GM23338 (cell line): Measurements from ENCODE around the gene INSL3. TPM values are rescaled to one million over a fixed set of nuclear protein-coding genes. Genes with fewer than 3 reads are reported as not detected.

Experiments
- ATAC-seq: fragments of 200-7000 bp; cut with Tn5 transposase; 3 replicates; pipeline ENCODE4 v1.9.1; 2020
- DNase-seq: peaks from one replicate; pipeline ENCODE4 v3.0.0-alpha.2; 2015; ENCODE audit warnings: low spot score
- H2AFZ ChIP-seq: fragments of 200-600 bp; sonication (generic); 2 replicates; pipeline ENCODE4 v1.8.0; 2016; ENCODE audit warnings: antibody characterized with exemption, mild to moderate bottlenecking, moderate library complexity
- H3F3A ChIP-seq: fragments of 200-600 bp; sonication (generic); replicated peaks from 2 replicates; pipeline ENCODE4 v1.8.0; 2017; ENCODE audit warnings: antibody characterized with exemption, mixed run types, low read depth
- H3K27ac ChIP-seq: fragments of 200-600 bp; sonication (generic); 2 replicates; pipeline ENCODE4 v1.6.1; 2016; ENCODE audit warnings: low read depth
- H3K27me3 ChIP-seq: fragments of 200-600 bp; sonication (generic); 2 replicates; pipeline ENCODE4 v1.8.0; 2016; ENCODE audit warnings: mild to moderate bottlenecking, mixed run types, moderate library complexity; ENCODE audit not compliant: insufficient read depth
- H3K36me3 ChIP-seq: fragments of 200-600 bp; sonication (generic); 2 replicates; pipeline ENCODE4 v1.8.0; 2016; ENCODE audit warnings: mild to moderate bottlenecking; ENCODE audit not compliant: insufficient read depth
- H3K4me1 ChIP-seq: fragments of 200-600 bp; sonication (generic); 2 replicates; pipeline ENCODE4 v1.8.0; 2016; ENCODE audit warnings: mild to moderate bottlenecking, moderate library complexity; ENCODE audit not compliant: insufficient read depth
- H3K4me2 ChIP-seq: fragments of 200-600 bp; sonication (generic); 2 replicates; pipeline ENCODE4 v1.7.1; 2017; ENCODE audit warnings: mixed run types
- H3K4me3 ChIP-seq: fragments of 200-600 bp; sonication (generic); 2 replicates; pipeline ENCODE4 v1.6.1; 2016; ENCODE audit warnings: mixed run types
- H3K79me2 ChIP-seq: fragments of 200-600 bp; sonication (generic); replicated peaks from 2 replicates; pipeline ENCODE4 v1.8.0; 2017; ENCODE audit warnings: mild to moderate bottlenecking; ENCODE audit not compliant: insufficient read depth
- H3K9me2 ChIP-seq: fragments of 200-600 bp; sonication (generic); 2 replicates; pipeline ENCODE4 v1.8.0; 2017; ENCODE audit not compliant: insufficient read depth
- H4K20me1 ChIP-seq: fragments of 200-600 bp; sonication (generic); replicated peaks from 2 replicates; pipeline ENCODE4 v1.8.0; 2017; ENCODE audit warnings: mild to moderate bottlenecking; ENCODE audit not compliant: insufficient read depth
- H3K27ac Mint-ChIP-seq: 2 replicates; pipeline ENCODE4 v1.8.0; 2020; ENCODE audit warnings: inconsistent platforms, mild to moderate bottlenecking, moderate library complexity, mixed read lengths
- H3K27me3 Mint-ChIP-seq: 3 replicates; pipeline ENCODE4 v1.8.0; 2022; ENCODE audit warnings: low read depth, mild to moderate bottlenecking, moderate library complexity, mixed read lengths, inconsistent platforms; ENCODE audit not compliant: insufficient read depth, poor library complexity
- H3K36me3 Mint-ChIP-seq: 3 replicates; pipeline ENCODE4 v1.8.0; 2021; ENCODE audit warnings: low read depth, mild to moderate bottlenecking, inconsistent platforms, moderate library complexity, mixed read lengths
- H3K4me1 Mint-ChIP-seq: 3 replicates; pipeline ENCODE4 v1.8.0; 2020; ENCODE audit warnings: mild to moderate bottlenecking, inconsistent platforms, mixed read lengths
- H3K4me3 Mint-ChIP-seq: 3 replicates; pipeline ENCODE4 v1.8.0; 2021; ENCODE audit warnings: moderate library complexity, mild to moderate bottlenecking, inconsistent platforms, mixed read lengths
- H3K9me3 Mint-ChIP-seq: 3 replicates; pipeline ENCODE4 v1.8.0; 2020; ENCODE audit warnings: moderate library complexity, mild to moderate bottlenecking, inconsistent platforms, mixed read lengths
- CREB1 ChIP-seq: fragments of 250-450 bp; sonication (Bioruptor Pico); IDR thresholded peaks from 2 replicates; pipeline ENCODE4 v1.5.0; 2020; ENCODE audit warnings: low read depth, mild to moderate bottlenecking, moderate library complexity
- CTCF ChIP-seq, 2 experiments: fragments of 200-600 bp in 1 of 2; sonication (generic) in 1 of 2; conservative IDR thresholded peaks; 2 replicates each; pipeline versions ENCODE4 v1.5.1 to v1.6.1; 2016 to 2017; ENCODE audit warnings: antibody characterized with exemption in 2 of 2, low read depth in 2 of 2, mild to moderate bottlenecking in 2 of 2, moderate library complexity in 1 of 2
- ETS1 ChIP-seq: IDR thresholded peaks from 2 replicates; pipeline ENCODE4 v1.6.1; 2016; ENCODE audit warnings: antibody characterized with exemption
- EZH2 ChIP-seq: fragments of 200-600 bp; sonication (generic); IDR thresholded peaks from one replicate; pipeline ENCODE4 v1.8.0; 2017; ENCODE audit warnings: antibody characterized with exemption, mild to moderate bottlenecking, low read depth; ENCODE audit not compliant: unreplicated experiment
- JUNB ChIP-seq: IDR thresholded peaks from one replicate; pipeline ENCODE4 v1.6.1; 2016; ENCODE audit warnings: antibody characterized with exemption; ENCODE audit not compliant: unreplicated experiment
- NANOG ChIP-seq: IDR thresholded peaks from 2 replicates; pipeline ENCODE4 v1.6.1; 2016; ENCODE audit warnings: antibody characterized with exemption, borderline replicate concordance
- STAT1 ChIP-seq: IDR thresholded peaks from one replicate; pipeline ENCODE4 v1.6.1; 2016; ENCODE audit warnings: antibody characterized with exemption; ENCODE audit not compliant: unreplicated experiment
- ZNF331 ChIP-seq: fragments of 250-450 bp; sonication (Bioruptor Pico); IDR thresholded peaks from 2 replicates; pipeline ENCODE4 v1.5.0; 2020; ENCODE audit warnings: low read depth, mild to moderate bottlenecking, moderate library complexity
- ZNF462 ChIP-seq: fragments of 250-450 bp; sonication (Bioruptor Pico); IDR thresholded peaks from 2 replicates; pipeline ENCODE4 v1.5.0; 2020; ENCODE audit warnings: mild to moderate bottlenecking, moderate library complexity
- polyA plus RNA-seq: library from polyadenylated mRNA; unstranded; fragments of >200 nt; fragmentation: Nextera tagmentation; extraction: Ambion mirVana; gene quantifications from 2 replicates; pipeline ENCODE4 v1.2.1, GENCODE V29; 2016
- total RNA-seq: library from RNA; depleted of rRNA; stranded (reverse); fragments of >200 nt; shearing (Covaris generic); gene quantifications from 2 replicates; pipeline ENCODE4 v1.2.3, GENCODE V29; 2014

The INSL3 gene
- total and polyA plus RNA-seq, 2 experiments from 2014 or later = 0.76 TPM; not detected in 1

- peaks cover 6% of the 10 kb centered on the region; the same call in 2 of the 3 replicates for H3K36me3 Mint-ChIP-seq
- Histone ChIP-seq H3K79me2 (no peaks in the 10 kb centered on the region), H4K20me1 (no peaks in the 10 kb centered on the region; the same call in 1 of the 2 replicates), H3F3A (no peaks in the 10 kb centered on the region), H3K36me3 (no peaks in the 10 kb centered on the region), H3K4me1 (no peaks in the 10 kb centered on the region), H3K4me2 (no peak overlapping the region), H3K9me2 (no peaks in the 10 kb centered on the region), H2AFZ (no peak overlapping the region), H3K27ac (no peak overlapping the region), H3K4me3 (no peak overlapping the region), H3K27me3 (no peaks in the 10 kb centered on the region)
- no peak for ATAC-seq
- H3K9me3 Mint-ChIP-seq = no peaks in the 10 kb centered on the region
- H3K27me3 Mint-ChIP-seq = peaks cover 9% of the 10 kb centered on the region
- H3K27ac Mint-ChIP-seq = no peak overlapping the region
- no peak overlapping the region for H3K4me3 Mint-ChIP-seq
- DNase-seq = peak; percentile 52
- H3K4me1 Mint-ChIP-seq = no peaks in the 10 kb centered on the region; the same call in 2 of the 3 replicates
- TF ChIP-seq ETS1 = no peak
- TF ChIP-seq ZNF462 (CRISPR knock-in tag) = no peak
- TF ChIP-seq NANOG = no peak
- no peak for TF ChIP-seq EZH2
- TF ChIP-seq ZNF331 (CRISPR knock-in tag) = no peak
Observed at GRCh38 chr19:17772172-17772571, 49.1 kb downstream of the INSL3 start.

- H3K9me2 ChIP-seq = no peaks in the 10 kb centered on the region
- no peak overlapping the region for H3K4me3 Mint-ChIP-seq
- H3K27ac ChIP-seq = no peak overlapping the region
- ATAC-seq = no peak
- H3K4me2 ChIP-seq = no peak overlapping the region
- H3K36me3 Mint-ChIP-seq = peaks cover 6% of the 10 kb centered on the region
- no peak overlapping the region for H2AFZ ChIP-seq
- H3K4me3 ChIP-seq = no peak overlapping the region
- H3K4me1 ChIP-seq = no peaks in the 10 kb centered on the region
- H3K79me2 ChIP-seq = no peaks in the 10 kb centered on the region
- H3F3A ChIP-seq = no peaks in the 10 kb centered on the region
- H3K4me1 Mint-ChIP-seq = peaks cover 3% of the 10 kb centered on the region; the same call in 2 of the 3 replicates
- DNase-seq = no peak
- peaks cover 11% of the 10 kb centered on the region for H3K27me3 Mint-ChIP-seq
- H3K27me3 ChIP-seq = no peaks in the 10 kb centered on the region
- H3K36me3 ChIP-seq = no peaks in the 10 kb centered on the region
- H3K9me3 Mint-ChIP-seq = no peaks in the 10 kb centered on the region
- H4K20me1 ChIP-seq = no peaks in the 10 kb centered on the region; the same call in 1 of the 2 replicates
- H3K27ac Mint-ChIP-seq = no peak overlapping the region
- no peak for TF ChIP-seq CREB1 (CRISPR knock-in tag)
- TF ChIP-seq ETS1 = no peak
- no peak for TF ChIP-seq CTCF (conservative IDR thresholded peaks at IDR 0.05; ENCODE audit: low read depth in 2 of 2)
- TF ChIP-seq EZH2 = no peak
- TF ChIP-seq NANOG = no peak
- no peak for TF ChIP-seq JUNB
- no peak for TF ChIP-seq STAT1
Observed at GRCh38 chr19:17770613-17771012, 50.7 kb downstream of the INSL3 start.
